ENCODE data around the gene SPINK9.

DNA sequence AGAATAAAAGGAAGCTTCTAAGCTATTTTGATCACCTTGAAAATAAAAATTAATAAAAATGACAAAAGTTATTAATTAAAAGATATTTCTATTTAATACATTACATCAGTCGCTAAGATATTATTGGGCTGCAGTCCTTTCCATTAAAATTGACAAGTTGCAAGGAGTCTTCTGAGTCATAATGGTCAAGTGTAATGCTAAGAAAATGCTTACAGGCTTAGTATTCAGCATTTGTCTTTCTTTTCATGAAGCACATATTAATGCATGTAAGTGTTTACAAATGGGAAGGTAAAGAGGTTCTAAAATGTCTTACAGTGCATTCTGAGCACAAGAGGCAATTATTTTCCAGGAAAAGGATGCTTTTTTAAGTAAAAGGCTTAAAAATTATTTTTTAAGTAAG, 17.3 kb downstream of the SPINK9 start:
- TF ChIP-seq SMC3 (IDR thresholded peaks at IDR 0.05), result no peak
- TF ChIP-seq KDM1A (IDR thresholded peaks at IDR 0.05; ENCODE audit: low read depth), result no peak
- TF ChIP-seq, protein P1, sequence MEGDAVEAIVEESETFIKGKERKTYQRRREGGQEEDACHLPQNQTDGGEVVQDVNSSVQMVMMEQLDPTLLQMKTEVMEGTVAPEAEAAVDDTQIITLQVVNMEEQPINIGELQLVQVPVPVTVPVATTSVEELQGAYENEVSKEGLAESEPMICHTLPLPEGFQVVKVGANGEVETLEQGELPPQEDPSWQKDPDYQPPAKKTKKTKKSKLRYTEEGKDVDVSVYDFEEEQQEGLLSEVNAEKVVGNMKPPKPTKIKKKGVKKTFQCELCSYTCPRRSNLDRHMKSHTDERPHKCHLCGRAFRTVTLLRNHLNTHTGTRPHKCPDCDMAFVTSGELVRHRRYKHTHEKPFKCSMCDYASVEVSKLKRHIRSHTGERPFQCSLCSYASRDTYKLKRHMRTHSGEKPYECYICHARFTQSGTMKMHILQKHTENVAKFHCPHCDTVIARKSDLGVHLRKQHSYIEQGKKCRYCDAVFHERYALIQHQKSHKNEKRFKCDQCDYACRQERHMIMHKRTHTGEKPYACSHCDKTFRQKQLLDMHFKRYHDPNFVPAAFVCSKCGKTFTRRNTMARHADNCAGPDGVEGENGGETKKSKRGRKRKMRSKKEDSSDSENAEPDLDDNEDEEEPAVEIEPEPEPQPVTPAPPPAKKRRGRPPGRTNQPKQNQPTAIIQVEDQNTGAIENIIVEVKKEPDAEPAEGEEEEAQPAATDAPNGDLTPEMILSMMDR (IDR thresholded peaks at IDR 0.05), result no peak
- no peak for TF ChIP-seq EP300 (IDR thresholded peaks at IDR 0.05)
- TF ChIP-seq REST (IDR thresholded peaks at IDR 0.05), result no peak
- no peak for TF ChIP-seq POLR2AphosphoS2 (conservative IDR thresholded peaks at IDR 0.05; ENCODE audit: low read length)
- TF ChIP-seq JUNB (IDR thresholded peaks at IDR 0.05), result no peak
- TF ChIP-seq CBX8 (IDR thresholded peaks at IDR 0.05), result no peak
- no peak for TF ChIP-seq ZSCAN20 (CRISPR knock-in tag; IDR thresholded peaks at IDR 0.05)
- TF ChIP-seq CBX2 (IDR thresholded peaks at IDR 0.05; ENCODE audit: borderline replicate concordance, low read depth), result no peak
- TF ChIP-seq MYC (IDR thresholded peaks at IDR 0.05; ENCODE audit: borderline replicate concordance, low read length), result no peak
- no peak for TF ChIP-seq ZNF302 (CRISPR knock-in tag; IDR thresholded peaks at IDR 0.05)

Data from A549 (cell line).